WERI-Rb-1 (cell line): ENCODE results near the gene OSBPL5.

ENCODE experiments used
- DNase-seq: peaks from one replicate; pipeline ENCODE4 v3.0.0-alpha.2; 2020
- H3K27ac ChIP-seq: fragments of 250-450 bp; sonication (Bioruptor Pico); 2 replicates; pipeline ENCODE4 v1.5.1; 2020; ENCODE audit warnings: mild to moderate bottlenecking, moderate library complexity
- H3K27me3 ChIP-seq: fragments of 250-450 bp; sonication (Bioruptor Pico); 2 replicates; pipeline ENCODE4 v1.5.1; 2021; ENCODE audit warnings: mild to moderate bottlenecking, low read depth, moderate library complexity; ENCODE audit not compliant: insufficient read depth, severe bottlenecking
- H3K36me3 ChIP-seq: fragments of 250-450 bp; sonication (Bioruptor Pico); 2 replicates; pipeline ENCODE4 v1.5.1; 2020; ENCODE audit warnings: mild to moderate bottlenecking, moderate library complexity
- H3K4me3 ChIP-seq: 2 replicates; pipeline ENCODE4 v1.5.1; 2011; ENCODE audit warnings: low read depth, mild to moderate bottlenecking, control low read depth, low read length
- H3K9me3 ChIP-seq: fragments of 250-450 bp; sonication (Bioruptor Pico); 2 replicates; pipeline ENCODE4 v1.5.1; 2021; ENCODE audit warnings: mild to moderate bottlenecking, moderate library complexity; ENCODE audit not compliant: severe bottlenecking
- CTCF ChIP-seq: IDR thresholded peaks from 2 replicates; pipeline ENCODE4 v1.5.1; 2011; ENCODE audit warnings: low read depth, mild to moderate bottlenecking, control low read depth, inconsistent platforms, low read length

The OSBPL5 gene

GRCh38 chr11:3165152-3165705 lies at the start of gene OSBPL5:
TSS of gene OSBPL5 (minus strand) at chr11:3165310. CDS start at chr11:3129148, 36,162 bp downstream.
- Histone ChIP-seq H3K27ac (peak within 1 kb of the TSS; percentile 68), H3K27me3 (no peaks in the 10 kb centered on the region)
- no peak for TF ChIP-seq CTCF

GRCh38 chr11:3214420-3214699 lies 49.2 kb upstream of the OSBPL5 start:
- no peak for TF ChIP-seq CTCF
- no peak for DNase-seq
- Histone ChIP-seq H3K4me3 (no peak overlapping the region), H3K36me3 (no peaks in the 10 kb centered on the region), H3K27ac (no peak overlapping the region), H3K27me3 (no peaks in the 10 kb centered on the region), H3K9me3 (peaks cover 5% of the 10 kb centered on the region)

More at GRCh38 chr11:3165152-3165705, at the start of gene OSBPL5:
- Histone ChIP-seq H3K4me3 (peak within 1 kb of the TSS; percentile 51), H3K9me3 (no peaks in the 10 kb centered on the region), H3K36me3 (no peaks in the 10 kb centered on the region)
- peak; percentile 77 for DNase-seq

- Histone ChIP-seq H3K9me3 (peaks cover 5% of the 10 kb centered on the region), H3K36me3 (no peaks in the 10 kb centered on the region), H3K4me3 (no peak overlapping the region), H3K27ac (no peak overlapping the region), H3K27me3 (no peaks in the 10 kb centered on the region)
- no peak for DNase-seq
- TF ChIP-seq CTCF = no peak
Measured at GRCh38 chr11:3213659-3214419, 48.7 kb upstream of the OSBPL5 start.

- H3K36me3 ChIP-seq = no peaks in the 10 kb centered on the region
- no peak overlapping the region for H3K27ac ChIP-seq
- DNase-seq = no peak
- peaks cover 5% of the 10 kb centered on the region for H3K9me3 ChIP-seq
- H3K4me3 ChIP-seq = no peak overlapping the region
- H3K27me3 ChIP-seq = peaks cover 4% of the 10 kb centered on the region
- no peak for TF ChIP-seq CTCF
Measured at GRCh38 chr11:3208272-3208671, 43.2 kb upstream of the OSBPL5 start.

GRCh38 chr11:3207526-3208189 lies 42.5 kb upstream of the OSBPL5 start:
- no peak overlapping the region for H3K4me3 ChIP-seq
- no peaks in the 10 kb centered on the region for H3K36me3 ChIP-seq
- TF ChIP-seq CTCF = no peak
- H3K9me3 ChIP-seq = peaks cover 5% of the 10 kb centered on the region
- no peak overlapping the region for H3K27ac ChIP-seq
- DNase-seq = peak; percentile 54
- H3K27me3 ChIP-seq = peaks cover 6% of the 10 kb centered on the region
